ENCODE results near the gene CDC42EP1. TPM values are rescaled to one million over a fixed set of nuclear protein-coding genes. Genes with fewer than 3 reads are reported as not detected.
A peak's percentile ranks its signal among the peaks of the same experiment; 100 is the strongest.
"Not testable (repeated sequence)": the region's sequence is repeated elsewhere in the genome, so short reads cannot be mapped to it uniquely, and the experiment has no call there.

The CDC42EP1 gene
- total RNA-seq, 1 donor from 2014 or later: 5.8 TPM

GRCh38 chr22:37529652-37530345 is 30.5 kb upstream of the CDC42EP1 start:
- no peak for TF ChIP-seq CTCF (IDR thresholded peaks at IDR 0.05; ENCODE audit: insufficient read depth, low read length, severe bottlenecking)
- no peaks in the 10 kb centered on the region for H3K36me3 ChIP-seq (ENCODE audit: control insufficient read depth, insufficient read depth, low read length)
- no peaks in the 10 kb centered on the region for H3K27me3 ChIP-seq (ENCODE audit: control insufficient read depth, insufficient read depth, low read length)
- DNase-seq (ENCODE audit: low read depth) (no peak), FAIRE-seq (no peak)
- H3K4me3 ChIP-seq (ENCODE audit: low read depth, low read length): no peak overlapping the region

GRCh38 chr22:37533995-37534394 is 26.3 kb upstream of the CDC42EP1 start:
- peak; percentile 4 for TF ChIP-seq CTCF (IDR thresholded peaks at IDR 0.05; ENCODE audit: insufficient read depth, low read length, severe bottlenecking)
- no peaks in the 10 kb centered on the region for H3K36me3 ChIP-seq (ENCODE audit: control insufficient read depth, insufficient read depth, low read length)
- peak; percentile 97 for DNase-seq (ENCODE audit: low read depth)
- H3K4me3 ChIP-seq (ENCODE audit: low read depth, low read length): no peak overlapping the region
- FAIRE-seq: peak; percentile 96
- no peaks in the 10 kb centered on the region for H3K27me3 ChIP-seq (ENCODE audit: control insufficient read depth, insufficient read depth, low read length)

GRCh38 chr22:37534445-37534844 is 25.8 kb upstream of the CDC42EP1 start:
- no peak for TF ChIP-seq CTCF (IDR thresholded peaks at IDR 0.05; ENCODE audit: insufficient read depth, low read length, severe bottlenecking)
- FAIRE-seq (no peak), DNase-seq (ENCODE audit: low read depth) (no peak)
- Histone ChIP-seq H3K27me3 (ENCODE audit: control insufficient read depth, insufficient read depth, low read length) (no peaks in the 10 kb centered on the region), H3K4me3 (ENCODE audit: low read depth, low read length) (no peak overlapping the region), H3K36me3 (ENCODE audit: control insufficient read depth, insufficient read depth, low read length) (no peaks in the 10 kb centered on the region)

GRCh38 chr22:37535159-37535558 is 25.1 kb upstream of the CDC42EP1 start:
- H3K4me3 ChIP-seq (ENCODE audit: low read depth, low read length): no peak overlapping the region
- FAIRE-seq (no peak), DNase-seq (ENCODE audit: low read depth) (no peak)
- TF ChIP-seq CTCF (IDR thresholded peaks at IDR 0.05; ENCODE audit: insufficient read depth, low read length, severe bottlenecking): no peak
- H3K36me3 ChIP-seq (ENCODE audit: control insufficient read depth, insufficient read depth, low read length): no peaks in the 10 kb centered on the region
- H3K27me3 ChIP-seq (ENCODE audit: control insufficient read depth, insufficient read depth, low read length): no peaks in the 10 kb centered on the region

GRCh38 chr22:37538590-37539357 is 21.5 kb upstream of the CDC42EP1 start:
- DNase-seq (ENCODE audit: low read depth) (peak; percentile 86), FAIRE-seq (peak; percentile 7)
- Histone ChIP-seq H3K4me3 (ENCODE audit: low read depth, low read length) (no peak overlapping the region), H3K36me3 (ENCODE audit: control insufficient read depth, insufficient read depth, low read length) (no peaks in the 10 kb centered on the region), H3K27me3 (ENCODE audit: control insufficient read depth, insufficient read depth, low read length) (no peaks in the 10 kb centered on the region)
- peak; percentile 92 for TF ChIP-seq CTCF (IDR thresholded peaks at IDR 0.05; ENCODE audit: insufficient read depth, low read length, severe bottlenecking)

GRCh38 chr22:37539790-37540189 is 20.5 kb upstream of the CDC42EP1 start:
- DNase-seq (ENCODE audit: low read depth); H3K4me3 ChIP-seq (ENCODE audit: low read depth, low read length); FAIRE-seq: not testable (repeated sequence)

GRCh38 chr22:37542416-37542815 is 17.9 kb upstream of the CDC42EP1 start:
- not testable (repeated sequence) for DNase-seq (ENCODE audit: low read depth); H3K36me3 ChIP-seq (ENCODE audit: control insufficient read depth, insufficient read depth, low read length); FAIRE-seq; H3K4me3 ChIP-seq (ENCODE audit: low read depth, low read length); H3K27me3 ChIP-seq (ENCODE audit: control insufficient read depth, insufficient read depth, low read length)

More at GRCh38 chr22:37539790-37540189, 20.5 kb upstream of the CDC42EP1 start:
- not testable (repeated sequence) for H3K27me3 ChIP-seq (ENCODE audit: control insufficient read depth, insufficient read depth, low read length); H3K36me3 ChIP-seq (ENCODE audit: control insufficient read depth, insufficient read depth, low read length)

Data from bronchial epithelial cell (primary cell).